GM19468 (cell line): Measurements from ENCODE around the gene RCBTB1.
A peak's percentile ranks its signal among the peaks of the same experiment; 100 is the strongest.
"Not testable (repeated sequence)": the region's sequence is repeated elsewhere in the genome, so short reads cannot be mapped to it uniquely, and the experiment has no call there.

ENCODE experiments used
- ATAC-seq: cut with Tn5 transposase; IDR thresholded peaks from one replicate; pipeline ENCODE4 v1.9.1; 2021; ENCODE audit warnings: mild to moderate bottlenecking, moderate library complexity, moderate number of reproducible peaks; ENCODE audit not compliant: unreplicated experiment; ENCODE audit errors: extremely low read depth

The RCBTB1 gene

GRCh38 chr13:49527123-49527522 lies 58.2 kb downstream of the RCBTB1 start:
- ATAC-seq, result no peak

- ATAC-seq, result no peak
Observed at GRCh38 chr13:49524740-49525501, 60.4 kb downstream of the RCBTB1 start.

- no peak for ATAC-seq
Observed at GRCh38 chr13:49521224-49521623, 64.1 kb downstream of the RCBTB1 start.

- ATAC-seq, result no peak
Observed at GRCh38 chr13:49517461-49517860, 67.9 kb downstream of the RCBTB1 start.

GRCh38 chr13:49516467-49516866 lies 68.9 kb downstream of the RCBTB1 start:
- ATAC-seq, result no peak

- no peak for ATAC-seq
Observed at GRCh38 chr13:49512578-49512977, 72.8 kb downstream of the RCBTB1 start.

GRCh38 chr13:49503951-49504350 lies 81.4 kb downstream of the RCBTB1 start:
- no peak for ATAC-seq

GRCh38 chr13:49502954-49503353 lies 82.4 kb downstream of the RCBTB1 start:
- ATAC-seq, result no peak

- ATAC-seq, result no peak
Observed at GRCh38 chr13:49499889-49500660, 85.3 kb downstream of the RCBTB1 start.

GRCh38 chr13:49498206-49498605 lies 87.2 kb downstream of the RCBTB1 start:
- no peak for ATAC-seq

- ATAC-seq, result no peak
Observed at GRCh38 chr13:49497272-49497671, 88.1 kb downstream of the RCBTB1 start.

GRCh38 chr13:49496837-49497236 lies 88.5 kb downstream of the RCBTB1 start:
- not testable (repeated sequence) for ATAC-seq

GRCh38 chr13:49495783-49496762 lies 89.3 kb downstream of the RCBTB1 start, which contains the start of gene PHF11:
TSS of gene PHF11 (plus strand) at chr13:49495953. CDS start at chr13:49496002, 49 bp downstream.
- peak; percentile 65 for ATAC-seq

- ATAC-seq, result no peak
Observed at GRCh38 chr13:49494645-49495044, 90.7 kb downstream of the RCBTB1 start.

- ATAC-seq, result no peak
Observed at GRCh38 chr13:49488563-49488962, 96.8 kb downstream of the RCBTB1 start.
